Trophoblast cell (in vitro differentiated cells and primary cell): ENCODE results near the gene ADGRG2.
"Not testable (repeated sequence)": the region's sequence is repeated elsewhere in the genome, so short reads cannot be mapped to it uniquely, and the experiment has no call there.

Source experiments
- DNase-seq, 2 donors: peaks; one replicate each; pipeline ENCODE4 v3.0.0-alpha.2; 2016
- H2AFZ ChIP-seq: 2 replicates; pipeline ENCODE4 v1.6.1; 2013; ENCODE audit warnings: low read length, moderate library complexity, mild to moderate bottlenecking; ENCODE audit not compliant: insufficient read depth, poor library complexity
- H2AK5ac ChIP-seq: 2 replicates; pipeline ENCODE4 v1.6.1; 2013; ENCODE audit warnings: mild to moderate bottlenecking, low read length
- H2BK120ac ChIP-seq: 2 replicates; pipeline ENCODE4 v1.6.1; 2013; ENCODE audit warnings: low read length, mild to moderate bottlenecking, moderate library complexity; ENCODE audit not compliant: insufficient read depth, poor library complexity
- H2BK12ac ChIP-seq: 2 replicates; pipeline ENCODE4 v1.6.1; 2013; ENCODE audit warnings: mild to moderate bottlenecking, low read length, moderate library complexity
- H2BK5ac ChIP-seq: 2 replicates; pipeline ENCODE4 v1.6.1; 2013; ENCODE audit warnings: low read length, low read depth, moderate library complexity, mild to moderate bottlenecking; ENCODE audit not compliant: poor library complexity
- H3K14ac ChIP-seq: 2 replicates; pipeline ENCODE4 v1.6.1; 2013; ENCODE audit warnings: mild to moderate bottlenecking, low read length
- H3K18ac ChIP-seq: 2 replicates; pipeline ENCODE4 v1.6.1; 2013; ENCODE audit warnings: mild to moderate bottlenecking, low read length
- H3K23ac ChIP-seq: 2 replicates; pipeline ENCODE4 v1.6.1; 2013; ENCODE audit warnings: low read length
- H3K27ac ChIP-seq: 2 replicates; pipeline ENCODE4 v1.5.1; 2013; ENCODE audit warnings: low read depth, mild to moderate bottlenecking, inconsistent platforms, low read length, moderate library complexity
- H3K27me3 ChIP-seq: 2 replicates; pipeline ENCODE4 v1.6.1; 2013; ENCODE audit warnings: inconsistent platforms, mild to moderate bottlenecking, low read length, moderate library complexity; ENCODE audit not compliant: insufficient read depth
- H3K36me3 ChIP-seq, 2 experiments: 1 replicate in 1 of 2; 2 replicates in 1 of 2; pipeline ENCODE4 v1.6.1; 2013; ENCODE audit warnings: low read length in 2 of 2, mild to moderate bottlenecking in 2 of 2, moderate library complexity in 1 of 2; ENCODE audit not compliant: insufficient read depth in 2 of 2, control insufficient read depth in 1 of 2
- H3K4ac ChIP-seq: 2 replicates; pipeline ENCODE4 v1.6.1; 2013; ENCODE audit warnings: low read depth, mild to moderate bottlenecking, low read length, moderate library complexity
- H3K4me1 ChIP-seq, 2 experiments: 1 replicate in 1 of 2; 2 replicates in 1 of 2; pipeline ENCODE4 v1.6.1; 2013; ENCODE audit warnings: low read length in 2 of 2, mild to moderate bottlenecking in 2 of 2, moderate library complexity in 1 of 2; ENCODE audit not compliant: insufficient read depth in 2 of 2, control insufficient read depth in 1 of 2
- H3K4me2 ChIP-seq: 2 replicates; pipeline ENCODE4 v1.6.1; 2013; ENCODE audit warnings: inconsistent platforms, mild to moderate bottlenecking, low read length, moderate library complexity
- H3K4me3 ChIP-seq: 2 replicates; pipeline ENCODE4 v1.5.1; 2013; ENCODE audit warnings: mild to moderate bottlenecking, low read depth, low read length, inconsistent platforms
- H3K79me1 ChIP-seq: one replicate; pipeline ENCODE4 v1.6.1; 2013; ENCODE audit warnings: low read length
- H3K79me2 ChIP-seq: 2 replicates; pipeline ENCODE4 v1.6.1; 2013; ENCODE audit warnings: low read length, mild to moderate bottlenecking; ENCODE audit not compliant: control insufficient read depth, insufficient read depth, poor library complexity
- H3K9ac ChIP-seq: 2 replicates; pipeline ENCODE4 v1.6.1; 2013; ENCODE audit warnings: mild to moderate bottlenecking, low read length
- H3K9me3 ChIP-seq: 2 replicates; pipeline ENCODE4 v1.6.1; 2013; ENCODE audit warnings: low read depth, mild to moderate bottlenecking, control low read depth, inconsistent platforms, low read length; ENCODE audit not compliant: insufficient read depth
- H4K12ac ChIP-seq: 2 replicates; pipeline ENCODE4 v1.6.1; 2013; ENCODE audit warnings: low read depth, mild to moderate bottlenecking, low read length, moderate library complexity
- H4K8ac ChIP-seq: 2 replicates; pipeline ENCODE4 v1.6.1; 2013; ENCODE audit warnings: low read depth, mild to moderate bottlenecking, low read length, moderate library complexity
- H4K91ac ChIP-seq: one replicate; pipeline ENCODE4 v1.6.1; 2013; ENCODE audit warnings: low read depth, mild to moderate bottlenecking, low read length, moderate library complexity
- WGBS: extraction: QIAGEN DNeasy Blood & Tissue Kit; methylation state at CpG from one replicate; pipeline ENCODE4 v1.1.7; 2013; ENCODE audit warnings: missing lambda C conversion rate; ENCODE audit not compliant: insufficient read length, insufficient coverage; ENCODE audit errors: extremely low coverage; 5-methylcytosine and 5-hydroxymethylcytosine counted together

The ADGRG2 gene

DNA sequence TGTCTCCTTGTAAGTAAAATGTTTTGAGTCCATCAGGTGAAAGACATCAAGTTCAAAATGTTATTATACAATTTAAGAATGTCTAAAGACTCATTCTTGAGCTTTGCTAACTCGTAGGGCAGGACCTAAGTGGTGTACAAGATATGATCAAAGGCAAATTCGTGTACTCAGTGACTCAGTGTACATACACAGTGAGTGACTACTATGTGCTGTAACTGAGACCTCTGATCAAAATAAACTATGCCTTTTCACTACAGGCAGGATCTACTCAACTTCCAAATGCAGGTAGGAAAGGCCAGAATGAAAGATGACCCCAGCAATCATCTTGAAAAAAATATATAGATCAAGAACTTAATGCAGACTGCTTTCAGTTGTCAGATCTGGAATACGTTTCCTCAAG lies 49.9 kb downstream of the ADGRG2 start:
- H2AFZ ChIP-seq = no peak overlapping the region

GRCh38 chrX:19070555-19070994 lies 51.7 kb downstream of the ADGRG2 start:
- Histone ChIP-seq H4K12ac (no peak overlapping the region), H3K14ac (no peak overlapping the region), H2BK5ac (no peak overlapping the region), H3K18ac (no peak overlapping the region), H2BK12ac (no peak overlapping the region), H3K9ac (no peak overlapping the region), H3K4ac (no peak overlapping the region), H3K36me3 (no peaks in the 10 kb centered on the region), H3K27me3 (no peaks in the 10 kb centered on the region), H2AK5ac (no peak overlapping the region), H3K79me2 (no peaks in the 10 kb centered on the region), H3K9me3 (no peaks in the 10 kb centered on the region), H3K27ac (no peak overlapping the region), H4K91ac (no peak overlapping the region), H3K4me1 (no peaks in the 10 kb centered on the region), H3K4me3 (no peak overlapping the region), H3K23ac (no peak overlapping the region), H3K4me2 (no peak overlapping the region), H3K79me1 (no peaks in the 10 kb centered on the region), H2AFZ (no peak overlapping the region), H2BK120ac (no peak overlapping the region), H4K8ac (no peak overlapping the region)
- no CpG with 5 or more reads among the region's 3 CpGs for WGBS
- no peak for DNase-seq

More for the DNA sequence above, 49.9 kb downstream of the ADGRG2 start:
- Histone ChIP-seq H3K79me2 (no peaks in the 10 kb centered on the region), H3K23ac (no peak overlapping the region), H3K4ac (no peak overlapping the region), H2AK5ac (no peak overlapping the region), H4K12ac (no peak overlapping the region), H3K14ac (no peak overlapping the region), H3K9me3 (no peaks in the 10 kb centered on the region), H2BK5ac (no peak overlapping the region), H3K9ac (no peak overlapping the region), H4K91ac (no peak overlapping the region), H3K79me1 (no peaks in the 10 kb centered on the region), H3K4me1 (no peaks in the 10 kb centered on the region), H2BK120ac (no peak overlapping the region), H3K4me2 (no peak overlapping the region), H2BK12ac (no peak overlapping the region), H3K4me3 (no peak overlapping the region), H3K27me3 (no peaks in the 10 kb centered on the region), H3K18ac (no peak overlapping the region), H3K36me3 (no peaks in the 10 kb centered on the region), H3K27ac (no peak overlapping the region), H4K8ac (no peak overlapping the region)
- DNase-seq = no peak
- WGBS = no CpG with 5 or more reads among the region's 3 CpGs

DNA sequence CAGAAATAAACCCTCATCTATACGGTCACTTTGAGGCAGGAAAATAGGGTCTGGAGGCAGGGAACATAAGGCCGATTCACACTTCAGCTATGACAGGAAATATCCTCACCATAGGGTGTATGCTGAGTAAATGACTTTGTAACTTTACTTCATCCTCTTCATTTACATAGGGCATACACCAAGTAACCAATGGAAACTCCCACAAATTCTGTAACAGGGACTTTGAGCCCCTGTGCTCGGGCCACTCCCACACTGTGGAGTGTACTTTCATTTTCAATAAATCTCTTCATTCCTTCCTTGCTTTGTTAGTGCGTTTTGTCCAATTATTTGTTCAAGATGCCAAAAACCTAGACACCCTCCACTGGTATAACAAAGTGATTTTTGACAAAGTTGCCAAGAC lies 55.3 kb downstream of the ADGRG2 start:
- not testable (repeated sequence) for H3K9ac ChIP-seq, H2BK5ac ChIP-seq, H3K18ac ChIP-seq, H3K4me1 ChIP-seq, H4K12ac ChIP-seq, H4K91ac ChIP-seq, H3K4me2 ChIP-seq, H4K8ac ChIP-seq, H3K27ac ChIP-seq, H3K9me3 ChIP-seq, H2BK12ac ChIP-seq, H2AFZ ChIP-seq, H3K79me2 ChIP-seq, DNase-seq, H3K4me3 ChIP-seq, H2AK5ac ChIP-seq, H3K79me1 ChIP-seq, H2BK120ac ChIP-seq, H3K14ac ChIP-seq, H3K4ac ChIP-seq, H3K36me3 ChIP-seq, H3K27me3 ChIP-seq, H3K23ac ChIP-seq
- no CpG with 5 or more reads among the region's 4 CpGs for WGBS

- Histone ChIP-seq H2BK120ac (no peak overlapping the region), H3K4me3 (no peak overlapping the region), H2BK12ac (no peak overlapping the region), H3K23ac (no peak overlapping the region), H3K4me2 (no peak overlapping the region), H4K91ac (no peak overlapping the region), H3K79me1 (no peaks in the 10 kb centered on the region), H3K36me3 (no peaks in the 10 kb centered on the region), H3K18ac (no peak overlapping the region), H3K4me1 (no peaks in the 10 kb centered on the region), H3K4ac (no peak overlapping the region), H2AK5ac (no peak overlapping the region), H3K14ac (no peak overlapping the region), H4K8ac (no peak overlapping the region), H3K27ac (no peak overlapping the region), H3K79me2 (no peaks in the 10 kb centered on the region), H2AFZ (no peak overlapping the region), H3K27me3 (no peaks in the 10 kb centered on the region), H4K12ac (no peak overlapping the region), H3K9me3 (no peaks in the 10 kb centered on the region), H3K9ac (no peak overlapping the region), H2BK5ac (no peak overlapping the region)
- no CpG with 5 or more reads among the region's 5 CpGs for WGBS
- DNase-seq = no peak
Observed at GRCh38 chrX:19065535-19065934, 56.7 kb downstream of the ADGRG2 start.
